RKO (cell line): ENCODE data around the gene ZBED6.
"Not testable (repeated sequence)": the region's sequence is repeated elsewhere in the genome, so short reads cannot be mapped to it uniquely, and the experiment has no call there.

Source experiments
- DNase-seq: peaks from one replicate; pipeline ENCODE4 v3.0.0-alpha.2; 2016; ENCODE audit warnings: low spot score

The ZBED6 gene, protein sequence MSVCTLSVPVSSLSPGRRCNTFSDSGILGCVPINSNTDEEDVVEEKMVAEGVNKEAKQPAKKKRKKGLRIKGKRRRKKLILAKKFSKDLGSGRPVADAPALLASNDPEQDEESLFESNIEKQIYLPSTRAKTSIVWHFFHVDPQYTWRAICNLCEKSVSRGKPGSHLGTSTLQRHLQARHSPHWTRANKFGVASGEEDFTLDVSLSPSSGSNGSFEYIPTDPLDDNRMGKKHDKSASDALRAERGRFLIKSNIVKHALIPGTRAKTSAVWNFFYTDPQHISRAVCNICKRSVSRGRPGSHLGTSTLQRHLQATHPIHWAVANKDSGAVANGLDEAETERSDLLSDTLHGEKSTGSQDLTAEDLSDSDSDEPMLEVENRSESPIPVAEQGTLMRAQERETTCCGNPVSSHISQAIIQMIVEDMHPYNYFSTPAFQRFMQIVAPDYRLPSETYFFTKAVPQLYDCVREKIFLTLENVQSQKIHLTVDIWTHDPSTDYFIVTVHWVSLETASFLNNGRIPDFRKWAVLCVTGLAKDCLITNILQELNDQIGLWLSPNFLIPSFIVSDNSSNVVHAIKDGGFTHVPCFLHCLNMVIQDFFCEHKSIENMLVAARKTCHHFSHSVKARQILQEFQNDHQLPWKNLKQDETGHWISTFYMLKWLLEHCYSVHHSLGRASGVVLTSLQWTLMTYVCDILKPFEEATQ (N-terminal part only)

DNA sequence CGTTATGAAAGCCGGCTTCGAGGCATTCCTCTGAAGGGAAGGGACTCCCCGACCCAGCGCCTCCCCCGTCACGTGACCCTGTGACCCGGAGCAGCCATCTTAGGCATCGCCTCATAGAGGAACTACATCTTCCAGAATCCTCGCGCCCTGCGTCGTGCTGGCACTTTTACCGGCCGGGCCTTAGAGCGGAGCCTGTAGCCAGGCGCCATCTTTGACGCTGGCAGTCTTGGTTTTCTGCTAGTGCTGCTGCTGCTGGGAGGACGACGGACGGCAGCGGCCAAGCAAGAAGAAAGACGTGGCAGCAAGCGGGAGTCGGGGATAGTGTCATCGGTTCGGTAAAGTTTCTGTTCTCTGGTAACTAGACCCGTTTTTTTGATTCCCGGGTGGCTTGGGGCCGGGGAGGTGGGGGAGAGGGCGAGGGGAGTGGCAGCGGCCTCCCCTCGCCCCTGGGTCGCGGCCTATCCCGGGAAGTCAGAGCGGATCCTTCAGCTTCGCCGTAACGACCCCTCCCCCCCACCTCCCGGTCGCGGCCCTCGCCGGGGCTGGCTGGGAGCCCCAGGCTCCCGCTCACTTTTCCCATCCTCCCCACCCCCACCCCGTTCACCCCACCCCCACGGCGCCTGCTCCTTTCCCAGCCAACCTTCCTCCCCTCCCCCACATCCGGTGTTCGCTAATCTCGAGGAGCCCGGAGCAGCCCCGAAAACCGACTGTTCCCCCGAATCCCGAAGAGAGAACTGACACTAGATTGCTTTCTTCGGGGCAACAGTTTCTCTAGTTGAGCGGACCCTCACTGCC, at the start of gene ZBED6, which contains the start of gene ZC3H11A:
TSS of gene ZBED6 (plus strand) at position 183 of the 795 bp plus-strand sequence. CDS start 1,900 bp downstream, outside the sequence.
TSS of gene ZC3H11A (plus strand) at position 183 of the 795 bp plus-strand sequence. CDS start 21,448 bp downstream, outside the sequence.
- DNase-seq, result peak; percentile 98

DNA sequence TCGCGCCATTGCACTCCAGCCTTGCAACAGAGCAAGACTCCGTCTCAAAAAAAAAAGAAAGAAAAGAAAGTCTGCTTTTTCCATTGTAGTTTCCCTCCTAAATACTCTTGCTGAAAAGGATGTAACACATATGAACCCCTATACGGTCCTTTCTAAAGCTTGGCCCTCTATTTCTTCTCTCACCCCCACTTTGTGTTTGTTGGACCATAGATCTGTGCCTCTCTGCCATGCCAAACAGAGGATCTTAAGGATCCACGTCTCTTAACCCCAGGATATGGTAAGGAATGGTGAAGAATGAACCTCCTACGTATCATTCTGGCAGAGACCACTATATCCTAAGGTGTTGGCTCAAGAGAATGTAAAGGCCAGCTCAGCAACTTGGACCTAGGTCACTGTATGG, 49.1 kb upstream of the ZBED6 start:
- no peak for DNase-seq

- DNase-seq, result no peak
Measured at GRCh38 chr1:203751051-203751450, 44.4 kb upstream of the ZBED6 start.

DNA sequence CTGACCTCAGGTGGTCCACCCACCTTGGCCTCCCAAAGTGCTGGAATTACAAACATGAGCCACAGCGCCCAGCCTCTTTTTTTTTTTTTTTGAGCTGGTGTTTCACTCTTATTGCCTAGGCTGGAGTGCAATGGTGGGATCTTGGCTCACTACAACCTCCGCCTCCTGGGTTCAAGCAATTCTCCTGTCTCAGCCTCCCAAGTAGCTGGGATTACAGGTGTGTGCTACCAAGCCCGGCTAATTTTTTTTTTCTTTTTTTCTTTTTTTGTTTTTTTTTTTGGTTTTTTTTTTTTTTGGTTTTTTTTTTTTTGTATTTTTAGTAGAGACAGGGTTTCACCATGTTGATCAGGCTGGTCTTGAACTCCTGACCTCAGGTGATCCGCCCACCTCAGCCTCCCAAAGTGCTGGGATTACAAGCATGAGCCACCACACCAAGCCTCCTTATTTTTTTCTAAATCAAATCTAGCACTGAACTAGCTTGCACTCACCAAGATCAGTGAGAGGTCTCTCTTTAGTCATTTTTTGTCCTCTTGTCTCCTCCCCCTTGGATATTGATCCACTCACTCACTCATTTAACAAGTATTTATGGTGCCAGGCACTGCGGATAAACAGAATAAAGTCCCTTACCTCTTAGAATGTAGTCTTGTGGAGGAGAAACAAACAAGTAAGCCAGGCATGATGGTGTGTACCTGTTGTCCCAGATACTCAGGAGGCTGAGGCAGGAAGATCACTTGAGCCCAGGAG, 43.6 kb upstream of the ZBED6 start:
- not testable (repeated sequence) for DNase-seq

- no peak for DNase-seq
Measured at GRCh38 chr1:203754455-203754864, 41.0 kb upstream of the ZBED6 start.

GRCh38 chr1:203756036-203756435, 39.4 kb upstream of the ZBED6 start:
- no peak for DNase-seq

GRCh38 chr1:203758749-203759148, 36.7 kb upstream of the ZBED6 start:
- not testable (repeated sequence) for DNase-seq

DNA sequence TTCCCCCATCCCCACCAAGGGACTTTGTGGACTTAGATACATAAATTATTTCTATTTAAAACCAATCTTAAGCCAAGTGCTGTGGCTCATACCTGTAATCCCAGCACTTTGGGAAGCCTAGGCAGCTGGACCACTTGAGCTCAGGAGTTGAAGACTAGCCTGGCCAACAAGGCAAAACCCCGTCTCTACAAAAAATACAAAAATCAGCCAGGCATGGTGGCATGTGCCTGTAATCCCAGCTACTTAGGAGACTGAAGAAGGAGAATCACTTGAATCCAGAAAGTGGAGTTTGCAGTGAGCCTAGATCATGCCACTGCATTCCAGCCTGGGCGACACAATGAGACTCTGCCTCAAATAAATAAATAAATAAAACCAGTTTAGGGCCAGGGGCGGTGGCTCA, 34.9 kb upstream of the ZBED6 start:
- DNase-seq, result no peak

GRCh38 chr1:203761958-203762357, 33.5 kb upstream of the ZBED6 start:
- not testable (repeated sequence) for DNase-seq

- no peak for DNase-seq
Measured at GRCh38 chr1:203763505-203763904, 31.9 kb upstream of the ZBED6 start.

GRCh38 chr1:203764105-203765028, 31.1 kb upstream of the ZBED6 start:
- no peak for DNase-seq

- DNase-seq, result no peak
Measured at GRCh38 chr1:203765029-203765837, 30.2 kb upstream of the ZBED6 start, which contains the start of gene LAX1. Gene LAX1, plus strand, starts transcription at chr1:203765183. Its CDS starts 383 bp downstream, at chr1:203765566.

DNA sequence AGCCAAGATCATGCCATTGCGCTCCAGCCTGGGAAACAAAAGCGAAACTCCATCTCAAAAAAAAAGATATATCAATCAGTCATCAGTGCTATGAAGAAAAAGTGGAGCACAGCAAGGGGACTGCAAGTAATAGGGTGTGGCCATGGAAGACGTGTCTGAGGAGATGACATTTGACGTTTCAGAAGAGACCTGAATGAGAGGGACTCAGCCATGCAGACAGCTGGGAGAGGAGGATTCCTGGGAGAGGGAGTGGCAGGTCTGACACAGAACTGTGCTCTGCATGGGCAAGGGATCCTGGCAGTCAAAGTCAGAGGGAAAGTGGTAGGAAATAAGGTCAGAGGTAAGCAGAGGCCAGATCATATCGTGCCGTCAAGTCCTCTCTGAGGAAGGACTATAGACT, 27.2 kb upstream of the ZBED6 start:
- DNase-seq, result no peak

- DNase-seq, result no peak
Measured at GRCh38 chr1:203769505-203770343, 25.7 kb upstream of the ZBED6 start.

- no peak for DNase-seq
Measured at GRCh38 chr1:203771901-203772301, 23.5 kb upstream of the ZBED6 start.

DNA sequence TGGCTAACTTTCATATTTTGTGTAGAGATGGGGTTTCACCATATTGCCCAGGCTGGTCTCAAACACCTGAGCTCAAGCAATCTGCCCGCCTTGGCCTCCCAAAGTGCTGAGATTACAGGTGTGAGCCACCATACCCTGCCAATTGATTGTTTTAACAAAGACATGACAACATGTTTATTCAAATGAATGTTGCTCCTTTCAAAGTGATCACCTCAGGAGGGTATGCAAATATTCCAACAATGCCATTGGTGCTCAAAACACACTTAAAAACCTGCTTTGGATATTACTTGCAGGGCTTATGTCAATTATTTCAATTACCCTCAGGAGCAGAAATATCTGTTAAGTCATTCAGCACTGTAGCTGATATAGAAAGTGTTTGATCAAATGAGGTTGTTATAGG, 22.6 kb upstream of the ZBED6 start:
- no peak for DNase-seq

GRCh38 chr1:203776636-203777035, 18.8 kb upstream of the ZBED6 start:
- DNase-seq, result no peak

DNA sequence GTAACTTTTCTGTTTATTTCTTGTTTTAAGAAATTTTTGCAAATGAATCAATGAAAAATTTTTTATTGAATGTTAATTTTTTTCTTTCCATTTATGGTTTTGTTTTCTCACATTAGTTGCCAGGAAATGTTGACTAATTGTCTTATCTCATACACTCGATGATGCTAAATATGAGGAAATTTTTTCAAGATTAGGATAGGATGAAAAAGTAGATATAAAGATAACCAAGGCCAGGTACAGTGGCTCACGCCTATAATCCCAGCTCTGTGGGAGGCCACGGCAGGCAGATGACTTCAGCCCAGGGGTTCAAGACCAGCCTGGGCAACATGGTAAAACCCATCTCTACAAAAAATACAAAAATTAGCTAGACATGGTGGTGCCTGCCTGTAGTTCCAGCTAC, 17.8 kb upstream of the ZBED6 start:
- no peak for DNase-seq

GRCh38 chr1:203778146-203778545, 17.3 kb upstream of the ZBED6 start:
- no peak for DNase-seq
